GDM1 (cell line): ENCODE measurements around the gene FRMD4A.

ENCODE experiments used
- DNase-seq: peaks from one replicate; lab custom pipeline; 2025; lab: John Stamatoyannopoulos, UW

Gene FRMD4A

DNA sequence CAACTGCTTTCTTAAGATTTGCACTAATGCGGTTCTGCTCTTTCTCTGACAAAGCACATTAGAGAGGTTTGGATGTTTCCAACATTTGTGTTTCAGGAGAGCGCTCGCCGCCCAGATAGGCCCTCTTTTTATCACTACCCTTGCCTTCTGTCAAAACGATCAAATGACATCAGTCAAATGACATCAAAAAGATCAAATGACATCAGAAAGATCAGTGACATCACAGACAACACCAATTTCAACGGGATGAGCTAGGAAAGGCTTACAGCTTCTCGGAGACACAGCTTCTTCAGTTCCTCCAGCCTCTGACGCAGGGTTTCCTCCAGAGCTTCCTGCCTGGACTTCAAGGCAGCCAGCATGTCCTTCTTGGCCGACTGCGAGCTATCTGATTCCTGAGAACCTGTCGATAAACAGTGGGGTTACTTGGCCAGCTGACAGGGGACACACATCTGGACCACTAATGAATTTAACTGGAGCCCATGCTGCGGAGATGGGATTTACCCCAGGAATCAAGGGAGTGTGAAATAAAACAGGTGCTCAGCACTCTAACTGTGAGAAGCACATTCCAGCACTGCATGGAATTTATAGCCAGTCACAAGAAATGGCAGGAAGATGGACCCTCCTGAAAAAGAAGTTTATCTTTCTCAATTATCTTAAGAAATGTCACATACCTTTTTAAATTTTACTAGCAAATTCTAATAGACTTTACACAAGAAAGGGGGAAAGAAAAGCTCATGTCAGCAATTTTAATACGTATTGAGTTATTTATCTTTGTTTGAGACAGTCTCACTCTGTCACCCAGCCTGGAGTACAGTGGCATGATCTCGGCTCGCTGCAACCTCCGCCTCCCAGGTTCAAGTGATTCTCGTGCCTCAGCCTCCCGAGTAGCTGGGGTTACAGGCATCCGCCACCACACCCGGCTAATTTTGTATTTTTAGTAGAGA, 655.8 kb downstream of the FRMD4A start:
- DNase-seq = no peak

DNA sequence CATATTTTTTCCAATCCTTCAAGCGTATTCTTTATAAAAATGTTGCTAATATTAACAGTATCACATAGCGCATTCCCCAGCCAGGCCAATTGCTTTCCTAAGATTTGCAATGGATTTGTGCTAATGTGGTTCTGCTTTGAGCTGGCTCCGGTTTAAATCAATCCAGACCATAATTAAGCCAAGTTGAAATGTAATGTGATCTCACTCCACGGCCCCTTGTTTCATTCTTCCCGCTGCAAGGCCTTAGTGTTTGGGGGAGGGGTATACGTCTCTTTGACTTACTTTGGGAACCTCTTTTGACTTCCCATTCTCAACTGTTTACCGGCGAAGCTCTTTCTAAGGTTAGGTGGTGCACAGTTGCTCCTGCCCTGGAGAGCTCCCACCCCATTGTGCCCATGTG, 657.6 kb downstream of the FRMD4A start:
- DNase-seq = no peak

DNA sequence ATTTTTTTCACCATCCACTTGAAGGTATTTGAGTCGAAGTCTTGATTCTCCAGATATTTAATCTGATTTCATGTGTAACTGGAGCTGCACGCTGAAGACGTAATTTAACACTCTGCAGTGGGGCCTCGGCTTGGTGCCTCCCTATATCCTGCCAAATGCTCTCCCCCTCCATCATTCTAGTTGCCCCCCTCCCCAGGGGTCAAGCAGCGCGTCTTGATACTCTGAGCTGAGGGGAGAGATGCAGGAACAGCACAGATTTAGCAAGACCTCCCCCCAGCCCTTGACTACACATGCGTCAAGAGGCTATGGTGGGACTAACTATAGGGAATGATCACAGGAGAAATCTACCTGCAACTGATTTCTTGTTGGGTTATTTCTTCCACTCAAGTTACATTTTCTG, 658.2 kb downstream of the FRMD4A start:
- no peak for DNase-seq

DNA sequence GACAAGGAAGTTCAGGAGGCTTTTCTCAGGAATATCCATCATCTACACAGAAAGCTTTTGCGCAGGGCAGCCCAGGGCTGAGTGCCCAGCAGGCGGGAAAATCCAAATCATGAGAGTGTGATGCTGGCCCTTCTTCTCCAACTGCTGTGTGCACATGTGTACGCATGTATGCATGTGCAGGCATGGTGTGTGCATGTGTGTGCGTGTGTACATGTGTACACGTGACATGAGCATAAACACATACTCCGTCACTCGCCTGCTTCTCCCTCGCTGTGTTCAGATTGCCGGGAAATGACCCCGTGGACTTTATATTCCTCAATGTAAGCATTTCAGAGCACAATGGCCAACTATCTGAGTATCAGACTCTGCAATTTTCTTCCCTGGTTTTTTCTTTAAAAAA, 658.8 kb downstream of the FRMD4A start:
- no peak for DNase-seq

DNA sequence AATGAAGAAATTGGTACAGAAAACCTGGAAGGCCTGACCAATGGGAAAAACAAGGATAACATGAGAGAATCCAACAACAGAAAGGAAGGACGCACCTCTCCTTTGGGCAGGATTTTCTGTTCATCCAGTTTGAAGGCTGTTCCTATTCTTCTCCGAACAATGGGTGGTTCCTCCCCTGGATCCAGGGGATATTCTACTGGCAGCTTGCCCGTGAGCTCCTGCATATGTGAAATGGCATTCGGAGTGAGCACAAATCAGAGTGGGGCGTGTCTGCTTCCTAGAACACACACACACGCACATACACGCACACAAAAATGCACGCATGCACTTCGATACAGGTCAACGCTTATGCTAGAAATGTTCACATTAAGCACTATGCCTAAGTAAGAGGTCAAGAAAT, 660.4 kb downstream of the FRMD4A start:
- no peak for DNase-seq

DNA sequence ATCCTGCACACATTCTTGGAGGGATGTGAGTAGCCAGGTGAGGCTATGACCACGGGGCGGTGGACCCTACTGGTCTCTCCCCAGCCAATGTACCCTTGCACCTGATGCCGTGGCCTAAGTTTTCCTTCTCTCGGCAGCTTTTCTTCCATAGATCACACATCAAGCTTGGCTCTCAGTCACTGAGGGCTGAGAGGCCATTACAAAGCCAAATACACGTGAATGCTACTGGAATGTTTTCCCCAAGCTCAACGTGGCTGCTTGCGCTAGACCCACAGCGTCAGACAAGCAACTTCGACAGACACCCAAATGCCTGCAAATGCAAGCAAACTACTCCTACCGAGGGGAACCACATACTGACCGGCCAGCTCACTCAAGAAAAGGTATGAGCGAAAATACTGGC, 660.8 kb downstream of the FRMD4A start:
- DNase-seq = no peak

DNA sequence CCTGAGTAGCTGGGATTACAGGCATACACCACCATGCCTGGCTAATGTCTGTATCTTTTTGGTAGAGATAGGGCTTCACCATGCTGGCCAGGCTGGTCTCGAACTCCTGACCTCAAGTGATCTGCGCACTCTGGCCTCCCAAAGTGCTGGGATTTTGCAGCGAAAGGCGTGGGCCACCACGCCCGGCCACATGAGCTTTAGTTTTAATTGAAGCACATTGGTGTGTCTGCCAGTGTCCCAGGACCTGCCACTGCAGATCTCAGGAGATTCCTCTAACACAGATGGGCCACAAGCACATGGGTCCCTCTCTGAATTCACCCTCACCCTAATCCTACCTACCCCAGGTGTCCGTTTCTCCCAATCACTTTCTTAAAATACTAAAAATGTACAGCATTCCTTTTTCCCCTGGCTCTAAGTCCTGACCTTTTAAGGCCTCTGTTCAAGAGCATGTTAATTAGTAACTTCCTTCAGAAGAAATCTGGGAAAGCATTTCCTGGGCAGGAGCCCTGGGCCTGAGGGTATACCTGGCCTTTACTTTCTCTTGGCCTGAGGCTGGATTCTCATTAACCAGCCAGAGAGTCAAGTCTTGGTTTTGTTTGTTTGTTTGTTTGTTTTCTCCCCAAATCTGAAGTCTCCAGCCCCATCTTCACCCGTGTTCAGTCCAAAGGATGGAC, 661.4 kb downstream of the FRMD4A start:
- no peak for DNase-seq

DNA sequence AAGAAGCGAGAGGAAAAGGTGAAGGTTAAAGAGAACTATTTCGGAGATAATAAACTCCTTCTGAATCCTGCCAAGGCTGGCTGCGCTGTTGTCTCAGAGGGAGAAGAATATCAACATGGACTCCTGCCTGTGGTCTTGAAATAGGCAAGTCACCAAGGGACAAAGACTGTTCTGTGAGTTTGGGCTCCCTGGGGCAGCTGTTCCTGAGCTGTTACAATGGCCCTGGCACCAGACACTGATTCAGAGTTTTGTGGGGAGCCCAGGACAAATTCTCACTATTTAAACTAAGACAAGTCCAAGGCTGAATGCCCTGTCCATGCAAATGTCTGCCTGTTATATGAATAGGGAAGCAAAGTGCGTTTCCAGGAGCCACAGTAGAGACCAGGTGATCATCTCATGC, 662.6 kb downstream of the FRMD4A start:
- DNase-seq = no peak

DNA sequence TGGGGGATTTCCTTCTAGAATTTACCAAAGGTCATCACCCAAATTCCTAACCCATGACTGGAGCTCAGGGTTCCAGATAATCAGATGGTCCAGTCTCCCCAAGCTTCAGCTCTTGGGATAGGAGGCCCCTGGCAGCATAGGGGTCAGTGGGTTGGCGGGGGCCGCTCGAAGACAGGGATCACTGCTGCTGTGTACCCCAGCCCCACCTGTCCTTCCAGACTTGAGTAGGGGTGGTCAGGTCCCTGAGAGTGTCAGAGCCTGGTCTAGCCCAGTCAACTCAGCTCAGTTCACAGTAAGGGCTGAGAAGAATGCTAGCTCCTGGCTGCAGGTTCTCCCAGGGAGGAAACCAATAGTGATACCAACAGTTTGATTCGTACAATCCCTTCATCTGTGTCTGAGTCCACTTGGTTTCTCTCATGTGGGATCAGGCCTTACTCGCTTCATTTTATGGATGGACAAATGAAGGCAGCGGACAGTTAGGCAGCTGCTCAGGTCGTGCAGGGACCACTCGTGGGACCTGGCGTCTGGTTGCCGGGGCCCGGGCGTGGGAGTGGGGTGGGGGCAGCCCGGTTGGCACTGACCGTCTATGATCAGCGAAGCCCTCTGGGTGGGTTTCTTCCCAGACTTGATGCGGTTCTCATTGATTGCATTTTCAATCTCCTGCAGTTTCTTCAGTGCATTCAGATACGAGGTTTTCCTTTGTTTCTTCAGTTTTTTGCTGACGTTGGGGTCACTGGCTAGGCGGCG, 665.0 kb downstream of the FRMD4A start:
- DNase-seq = no peak

DNA sequence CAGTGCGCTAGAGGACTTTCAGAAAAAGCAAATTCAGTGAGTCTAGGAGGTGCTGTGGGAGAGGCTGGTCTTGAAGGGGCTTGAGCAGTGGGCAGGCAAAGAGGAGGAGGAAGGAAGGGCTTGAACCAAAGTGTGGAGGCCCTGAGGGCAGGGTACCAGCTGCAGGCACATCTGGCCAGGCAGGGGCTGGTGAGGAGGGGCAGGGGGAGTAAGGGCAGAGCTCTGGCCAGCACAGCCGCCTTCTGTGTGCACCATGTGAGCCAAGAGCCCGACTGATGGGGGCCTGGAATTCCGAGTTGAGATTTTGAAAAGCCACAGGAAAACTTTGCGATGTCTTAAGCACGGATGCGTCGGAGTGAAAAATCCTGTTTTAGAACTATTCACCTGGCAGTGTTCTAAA, 669.5 kb downstream of the FRMD4A start:
- DNase-seq = no peak

DNA sequence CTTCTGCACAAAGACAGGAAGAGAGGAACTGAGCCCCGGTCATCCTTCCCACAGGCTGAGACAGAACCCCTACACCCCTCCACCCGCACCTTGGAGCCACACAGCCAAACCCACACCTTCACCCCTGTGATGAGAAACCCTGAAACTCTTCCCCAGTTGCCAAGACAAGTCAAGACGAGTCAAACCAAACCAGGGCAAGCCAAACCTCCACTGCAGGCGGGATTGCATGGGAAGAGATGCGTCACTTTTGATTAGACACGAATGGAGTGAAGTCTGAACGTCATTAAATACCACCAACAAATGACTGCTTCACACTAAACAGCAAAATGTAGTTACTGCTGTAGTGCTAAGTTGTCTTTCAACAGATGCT, 670.2 kb downstream of the FRMD4A start:
- DNase-seq = no peak

DNA sequence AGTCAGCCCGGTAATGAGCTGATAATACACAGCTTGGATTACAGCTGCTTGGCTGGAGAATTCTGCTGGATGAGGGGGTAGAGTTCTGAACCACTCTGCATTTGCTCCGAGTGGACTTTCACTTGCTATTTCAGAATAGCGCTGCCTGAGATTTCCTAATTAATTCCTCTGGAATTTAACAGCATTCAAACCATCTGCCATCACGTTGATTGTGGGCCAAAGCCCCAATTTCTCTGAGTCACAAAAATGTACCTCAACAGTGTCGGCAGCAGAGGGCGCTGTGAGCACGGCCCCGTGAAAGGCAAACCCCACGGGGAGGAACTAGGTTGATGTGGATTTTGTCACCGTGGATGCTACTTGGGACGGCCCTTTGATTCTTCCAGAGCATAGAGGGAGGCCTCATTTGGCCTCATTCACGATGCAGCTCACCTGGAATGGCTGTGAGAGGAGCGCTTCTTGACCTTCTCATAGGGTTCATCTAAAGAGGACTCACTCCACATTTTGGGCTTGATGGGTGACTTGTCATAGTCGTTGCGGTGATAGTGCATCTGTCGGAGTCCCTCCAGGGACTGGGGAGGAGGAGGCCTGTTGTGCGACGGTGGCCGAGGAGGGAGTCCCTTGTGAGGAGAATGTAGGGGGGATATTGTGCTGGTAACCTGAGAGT, 670.7 kb downstream of the FRMD4A start:
- peak; percentile 29 for DNase-seq

DNA sequence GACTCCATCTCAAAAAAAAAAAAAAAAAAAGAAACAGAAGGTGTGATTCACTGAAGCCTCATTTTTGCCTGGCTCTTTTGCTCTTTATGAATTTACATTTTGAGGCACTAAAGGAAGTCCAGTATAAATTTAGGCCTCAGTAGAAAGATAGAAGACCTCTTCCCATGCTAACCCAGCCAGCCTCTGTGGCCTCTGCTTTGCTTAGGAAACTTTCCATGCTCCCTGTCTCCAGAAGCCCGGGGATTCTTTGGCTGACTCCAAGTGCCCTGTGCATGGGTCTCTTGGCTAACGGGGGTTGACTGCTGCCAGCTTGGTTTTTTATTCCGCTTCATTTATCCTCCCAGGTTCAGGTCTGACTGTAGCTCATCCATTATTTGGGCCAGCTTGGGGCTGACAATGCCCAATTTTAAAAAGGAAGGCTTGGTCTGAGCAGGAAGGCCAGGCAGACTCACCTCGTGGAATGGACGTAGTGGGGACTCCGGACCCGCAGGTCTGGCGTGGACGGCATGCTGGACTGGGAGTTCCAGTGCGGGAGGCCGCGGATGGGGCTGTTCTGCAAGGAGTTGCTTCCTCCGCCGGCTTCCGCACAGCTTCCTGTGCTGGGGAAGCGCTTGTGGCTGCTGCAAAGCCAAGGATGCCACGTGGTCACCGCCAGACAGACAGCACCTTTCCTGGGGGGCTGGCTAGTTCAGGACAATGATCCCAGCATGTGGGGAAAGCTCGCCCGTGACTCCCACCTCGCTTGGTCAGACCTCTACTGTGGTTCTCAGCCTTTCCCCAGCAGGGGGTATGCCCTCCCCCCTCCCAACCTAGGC, 671.6 kb downstream of the FRMD4A start:
- DNase-seq = no peak

DNA sequence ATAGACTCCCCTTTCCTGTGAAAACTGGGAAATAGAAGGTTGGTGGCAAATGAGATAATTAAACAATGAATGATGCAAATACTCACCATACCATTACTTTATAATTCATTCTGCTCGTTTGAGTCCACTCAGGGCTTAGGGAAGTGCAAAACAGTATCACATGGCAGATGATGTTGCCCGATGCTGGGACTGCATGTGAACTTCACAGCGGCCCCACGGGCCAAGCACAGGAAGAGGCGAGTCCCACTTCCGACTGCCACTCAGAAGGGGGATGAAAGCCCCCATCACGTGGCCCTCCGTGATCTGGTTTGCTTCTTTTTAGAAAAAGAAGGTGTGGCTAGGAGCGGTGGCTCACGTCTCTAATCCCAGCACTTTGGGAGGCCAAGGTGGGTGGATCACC, 672.5 kb downstream of the FRMD4A start:
- DNase-seq = no peak

DNA sequence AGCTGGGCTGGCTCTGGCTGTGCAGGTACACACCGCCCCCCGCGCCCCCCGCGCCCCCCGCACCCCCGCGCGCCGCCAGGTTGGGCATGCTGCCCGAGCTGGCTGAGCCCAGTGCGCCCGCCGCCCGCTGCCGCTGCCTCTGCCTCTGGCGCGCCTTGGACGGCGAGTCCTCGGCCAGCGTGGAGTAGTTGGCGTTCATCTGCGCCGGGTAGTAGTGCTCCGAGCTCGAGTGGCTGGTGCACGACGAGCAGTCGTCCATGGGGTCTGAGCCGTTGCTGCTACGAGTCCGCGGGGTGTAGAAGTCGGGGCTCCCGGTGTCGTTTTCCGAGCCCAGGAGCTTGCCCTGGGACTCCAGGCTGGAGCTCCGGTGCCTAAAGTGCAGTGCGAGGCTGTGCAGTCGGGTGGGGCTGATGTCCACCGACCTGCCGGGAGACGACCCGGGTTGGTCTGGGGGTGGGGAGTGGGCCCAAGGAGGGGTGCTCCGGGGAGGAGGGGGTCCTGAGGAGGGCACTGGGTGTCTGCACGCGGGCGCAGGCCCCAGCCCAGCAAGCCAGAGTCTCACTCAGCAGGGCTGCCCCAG, 673.5 kb downstream of the FRMD4A start:
- no peak for DNase-seq

DNA sequence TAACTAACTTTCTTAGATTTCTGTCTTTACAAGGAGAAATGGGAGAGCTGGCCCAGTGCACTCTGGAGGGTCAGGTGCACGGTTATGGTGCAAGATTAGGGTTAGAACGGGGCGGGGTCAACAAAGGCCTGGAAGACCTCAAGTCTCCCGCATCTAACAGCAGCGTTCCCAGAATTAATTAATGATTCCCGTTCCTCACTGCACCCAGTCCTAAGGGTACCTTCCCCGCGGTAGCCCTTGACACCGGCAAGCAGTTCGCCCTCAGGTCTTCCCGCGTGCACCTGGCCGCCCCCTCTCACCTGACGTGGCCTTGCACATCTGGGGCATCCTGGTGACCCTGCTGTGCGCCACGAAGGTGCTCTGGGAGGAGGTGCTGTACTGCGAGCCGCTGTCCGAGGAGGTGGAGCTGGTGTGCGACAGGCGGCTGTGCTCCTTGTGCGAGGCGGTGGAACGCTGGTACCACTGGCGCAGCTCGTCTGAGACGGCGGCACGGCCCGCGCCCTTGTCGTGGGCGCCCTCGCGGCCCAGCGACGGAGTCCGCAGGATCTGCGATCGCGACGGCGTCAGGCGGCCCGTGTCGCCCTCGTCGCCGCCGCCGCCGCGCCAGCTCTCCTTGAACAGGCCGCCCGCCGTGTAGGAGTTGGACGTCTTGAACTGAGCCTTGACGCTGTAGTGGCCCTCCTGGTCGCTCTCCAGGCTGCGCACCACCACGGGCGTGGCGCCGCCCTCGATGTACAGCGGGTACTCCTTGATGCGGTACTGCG, 674.2 kb downstream of the FRMD4A start:
- DNase-seq = no peak

DNA sequence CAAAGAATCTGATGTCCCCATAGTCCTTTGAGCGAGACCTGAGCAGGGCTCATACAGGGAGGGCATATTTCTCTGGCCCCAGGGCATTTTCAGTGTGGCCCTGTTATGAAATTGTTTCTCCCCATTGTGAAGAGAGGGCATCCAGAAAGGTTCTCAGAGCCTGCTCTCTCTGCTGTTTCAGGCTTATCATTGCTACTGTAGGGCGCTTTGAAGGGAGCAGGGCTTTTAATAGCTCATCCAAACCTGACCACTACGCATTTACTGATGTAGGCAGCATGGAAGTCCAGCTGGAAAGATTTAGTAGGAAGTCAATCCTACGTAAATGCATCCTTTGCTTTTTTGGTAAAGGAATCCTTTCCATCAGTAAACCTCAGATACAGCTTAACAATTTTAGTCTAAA, 675.9 kb downstream of the FRMD4A start:
- DNase-seq = no peak

DNA sequence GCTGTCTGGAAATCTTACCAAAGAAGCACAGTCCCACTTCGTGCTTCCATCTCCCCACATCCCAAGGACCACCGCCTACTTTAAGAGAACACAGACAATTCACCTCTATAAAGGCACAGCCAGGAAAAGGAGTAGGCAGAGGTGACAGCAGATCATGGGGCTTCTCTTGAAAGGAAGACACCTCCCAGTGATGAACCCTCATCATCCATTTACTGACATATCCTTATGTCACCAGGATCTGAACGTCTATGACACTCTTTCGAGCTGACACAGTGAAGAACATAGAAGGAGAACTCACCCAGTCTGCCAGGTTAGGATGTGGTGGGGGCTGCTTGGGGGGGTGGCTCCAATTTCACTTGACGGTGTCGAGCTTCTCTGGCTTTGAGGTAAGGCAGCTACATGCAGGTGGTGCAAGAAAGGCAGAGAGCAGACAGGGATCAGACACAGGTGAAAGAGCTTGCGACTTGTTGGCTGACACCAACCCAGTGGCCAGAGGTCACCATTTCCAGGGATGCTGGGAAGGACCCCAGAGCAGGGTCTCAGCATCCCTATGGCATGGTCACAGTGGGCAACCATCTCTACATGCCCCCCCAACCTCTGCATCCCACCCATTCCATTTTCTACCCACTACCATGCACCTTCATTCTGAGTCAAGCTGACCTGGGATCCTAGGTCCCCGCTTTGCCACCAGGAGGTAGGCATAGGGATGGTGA, 676.5 kb downstream of the FRMD4A start:
- no peak for DNase-seq

DNA sequence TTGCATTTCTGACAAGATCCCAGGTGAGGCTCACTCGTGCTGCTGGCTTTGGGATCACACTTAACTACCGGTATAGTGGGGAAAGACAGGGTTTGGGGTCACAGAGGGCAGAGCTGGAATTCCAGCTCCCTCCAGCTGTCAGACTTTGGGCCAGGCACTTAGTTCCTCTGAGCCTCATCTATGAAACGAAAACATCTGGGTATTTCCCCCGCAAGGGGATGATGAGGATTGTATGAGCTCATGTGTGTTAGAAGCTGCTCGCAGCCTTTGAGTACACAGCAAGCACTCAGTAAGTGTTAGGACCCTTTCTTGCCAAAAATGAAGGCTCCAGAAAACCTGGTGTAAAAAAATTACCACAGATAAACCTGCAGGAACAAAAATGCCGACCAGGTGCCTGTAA, 677.9 kb downstream of the FRMD4A start:
- no peak for DNase-seq
